Natural killer cell (primary cell): ENCODE results near the gene SH3BGRL. TPM values are rescaled to one million over a fixed set of nuclear protein-coding genes. Genes with fewer than 3 reads are reported as not detected.
"Not testable (repeated sequence)": the region's sequence is repeated elsewhere in the genome, so short reads cannot be mapped to it uniquely, and the experiment has no call there.

Experiments used
- ATAC-seq, 3 donors: fragments of 150-1000 bp in 2 of 3; fragments of 200-7000 bp in 1 of 3; cut with Tn5 transposase; 1 replicate in 1 of 3; 2 replicates in 2 of 3; pipeline ENCODE4 v1.10.0; 2021; ENCODE audit warnings: mild to moderate bottlenecking in 2 of 3, moderate library complexity in 2 of 3
- DNase-seq, 2 donors: peaks; one replicate each; pipeline versions ENCODE4 v3.0.0 to v3.0.0-alpha.2; 2013 to 2021; ENCODE audit warnings: mixed read lengths in 1 of 2
- H3K27ac ChIP-seq: one replicate; pipeline ENCODE4 v1.5.1; 2013; ENCODE audit warnings: mild to moderate bottlenecking, low read length
- H3K27me3 ChIP-seq: one replicate; pipeline ENCODE4 v1.6.1; 2013; ENCODE audit warnings: low read length; ENCODE audit not compliant: control insufficient read depth, insufficient read depth
- H3K36me3 ChIP-seq: one replicate; pipeline ENCODE4 v1.6.1; 2013; ENCODE audit warnings: low read length; ENCODE audit not compliant: control insufficient read depth, insufficient read depth
- H3K4me1 ChIP-seq: one replicate; pipeline ENCODE4 v1.6.1; 2013; ENCODE audit warnings: low read length; ENCODE audit not compliant: control insufficient read depth, insufficient read depth
- H3K4me3 ChIP-seq: one replicate; pipeline ENCODE4 v1.5.1; 2013; ENCODE audit warnings: low read length
- H3K9me3 ChIP-seq: one replicate; pipeline ENCODE4 v1.6.1; 2013; ENCODE audit warnings: low read length; ENCODE audit not compliant: control insufficient read depth, insufficient read depth
- H3K27ac Mint-ChIP-seq, 2 donors: one replicate each; pipeline ENCODE4 v1.8.0; 2022; ENCODE audit warnings: mild to moderate bottlenecking in 2 of 2, mixed read lengths in 2 of 2, moderate library complexity in 1 of 2
- H3K27me3 Mint-ChIP-seq, 2 donors: one replicate each; pipeline ENCODE4 v1.8.0; 2022; ENCODE audit warnings: low read depth in 2 of 2, mixed read lengths in 2 of 2
- H3K36me3 Mint-ChIP-seq: one replicate; pipeline ENCODE4 v1.8.0; 2022; ENCODE audit warnings: mixed read lengths
- H3K4me1 Mint-ChIP-seq, 2 donors: one replicate each; pipeline ENCODE4 v1.8.0; 2022; ENCODE audit warnings: mixed read lengths in 2 of 2
- H3K4me3 Mint-ChIP-seq: one replicate; pipeline ENCODE4 v1.8.0; 2022; ENCODE audit warnings: mild to moderate bottlenecking, moderate library complexity, mixed read lengths
- H3K9me3 Mint-ChIP-seq, 2 donors: one replicate each; pipeline ENCODE4 v1.8.0; 2022; ENCODE audit warnings: mixed read lengths in 2 of 2
- WGBS: methylation state at CpG from one replicate; pipeline ENCODE4 v1.1.7; 2013; ENCODE audit warnings: missing lambda C conversion rate; ENCODE audit not compliant: insufficient coverage; 5-methylcytosine and 5-hydroxymethylcytosine counted together
- intact Hi-C: fragments of 100-400 bp; cut with micrococcal nuclease; formaldehyde crosslinking; loops from one replicate; pipeline ENCODE4 v1.14.2; 2022
- total RNA-seq, 4 donors: library from RNA; stranded (reverse); fragments of 120-200 nt in 1 of 4; gene quantifications; one replicate each; pipeline versions ENCODE4 v1.2.3 to v1.2.4, GENCODE V29; 2013 to 2022
- TF ChIP-seq, protein P1 (sequence below): fragments of 200-600 bp; IDR thresholded peaks from one replicate; pipeline ENCODE4 v1.8.0; 2022; ENCODE audit warnings: antibody characterized with exemption

SH3BGRL gene
- total RNA-seq, 3 donors from 2014 or later (not counting 1 experiment from before 2014, with no cell fraction given), result 103 to 108 (median 108) TPM

DNA sequence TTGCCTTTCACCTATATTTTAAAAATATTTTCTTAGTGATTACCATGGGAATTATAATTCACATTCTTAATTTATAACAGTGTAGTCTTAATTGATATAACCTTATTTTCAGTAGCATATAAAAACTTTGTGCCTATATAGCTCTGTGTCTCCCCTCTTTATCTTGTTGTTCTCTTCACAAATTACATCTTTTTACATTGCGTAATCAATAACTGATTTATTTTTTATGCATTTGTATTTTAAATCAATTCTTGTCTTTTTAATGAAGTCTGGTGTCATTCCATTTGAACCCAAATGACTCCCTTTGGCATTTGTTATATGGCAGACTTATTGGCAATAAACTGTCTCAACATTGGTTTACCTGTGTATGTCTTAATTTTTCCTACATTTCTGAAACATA, 137.0 kb downstream of the SH3BGRL start:
- Histone ChIP-seq H3K4me3 (no peak overlapping the region), H3K9me3 (no peaks in the 10 kb centered on the region), H3K36me3 (no peaks in the 10 kb centered on the region), H3K27ac (no peak overlapping the region), H3K4me1 (no peaks in the 10 kb centered on the region), H3K27me3 (no peaks in the 10 kb centered on the region)
- Mint-ChIP-seq H3K27me3 (no peaks in the 10 kb centered on the region), H3K27ac (no peak overlapping the region), H3K4me3 (no peak overlapping the region), H3K36me3 (no peaks in the 10 kb centered on the region), H3K4me1 (peaks cover 9% of the 10 kb centered on the region in 2 donors), H3K9me3 (peaks cover 0 to 3% of the 10 kb centered on the region in 2 donors)
- WGBS, result no CpG with 5 or more reads among the region's 1 CpG
- DNase-seq (no peak), ATAC-seq (no peak)
- TF ChIP-seq, protein P1, sequence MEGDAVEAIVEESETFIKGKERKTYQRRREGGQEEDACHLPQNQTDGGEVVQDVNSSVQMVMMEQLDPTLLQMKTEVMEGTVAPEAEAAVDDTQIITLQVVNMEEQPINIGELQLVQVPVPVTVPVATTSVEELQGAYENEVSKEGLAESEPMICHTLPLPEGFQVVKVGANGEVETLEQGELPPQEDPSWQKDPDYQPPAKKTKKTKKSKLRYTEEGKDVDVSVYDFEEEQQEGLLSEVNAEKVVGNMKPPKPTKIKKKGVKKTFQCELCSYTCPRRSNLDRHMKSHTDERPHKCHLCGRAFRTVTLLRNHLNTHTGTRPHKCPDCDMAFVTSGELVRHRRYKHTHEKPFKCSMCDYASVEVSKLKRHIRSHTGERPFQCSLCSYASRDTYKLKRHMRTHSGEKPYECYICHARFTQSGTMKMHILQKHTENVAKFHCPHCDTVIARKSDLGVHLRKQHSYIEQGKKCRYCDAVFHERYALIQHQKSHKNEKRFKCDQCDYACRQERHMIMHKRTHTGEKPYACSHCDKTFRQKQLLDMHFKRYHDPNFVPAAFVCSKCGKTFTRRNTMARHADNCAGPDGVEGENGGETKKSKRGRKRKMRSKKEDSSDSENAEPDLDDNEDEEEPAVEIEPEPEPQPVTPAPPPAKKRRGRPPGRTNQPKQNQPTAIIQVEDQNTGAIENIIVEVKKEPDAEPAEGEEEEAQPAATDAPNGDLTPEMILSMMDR, result no peak
- intact Hi-C loops, result no loop called here

DNA sequence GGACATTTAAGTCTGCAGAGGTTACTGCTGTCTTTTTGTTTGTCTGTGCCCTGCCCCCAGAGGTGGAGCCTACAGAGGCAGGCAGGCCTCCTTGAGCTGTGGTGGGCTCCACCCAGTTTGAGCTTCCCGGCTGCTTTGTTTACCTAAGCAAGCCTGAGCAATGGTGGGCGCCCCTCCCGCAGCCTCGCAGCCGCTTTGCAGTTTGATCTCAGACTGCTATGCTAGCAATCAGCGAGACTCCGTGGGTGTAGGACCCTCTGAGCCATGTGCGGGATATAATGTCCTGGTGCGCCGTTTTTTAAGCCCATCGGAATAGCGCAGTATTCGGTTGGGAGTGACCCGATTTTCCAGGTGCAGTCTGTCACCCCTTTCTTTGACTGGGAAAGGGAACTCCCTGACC, 143.4 kb downstream of the SH3BGRL start:
- H3K27me3 ChIP-seq, H3K4me3 ChIP-seq, intact Hi-C loops, ATAC-seq, H3K4me3 Mint-ChIP-seq, H3K27ac Mint-ChIP-seq, H3K9me3 ChIP-seq, DNase-seq, H3K36me3 ChIP-seq, H3K27ac ChIP-seq, H3K27me3 Mint-ChIP-seq, H3K36me3 Mint-ChIP-seq, H3K9me3 Mint-ChIP-seq, H3K4me1 ChIP-seq, H3K4me1 Mint-ChIP-seq: not testable (repeated sequence)
- 97% methylated on average over 14 of the region's 14 CpGs for WGBS

Other genes starting within 250 kb of the SH3BGRL start
- 1 to 10 TPM in 2 of 3 donors, under 1 TPM in 1; 0.95 to 1.3 (median 1.3) TPM for gene HMGN5, start 189 bp upstream of the SH3BGRL start, total RNA-seq